Hypothalamus (tissue), 51 donors: ENCODE measurements around the gene YY2.
"Not testable (repeated sequence)": the region's sequence is repeated elsewhere in the genome, so short reads cannot be mapped to it uniquely, and the experiment has no call there.

Experiments used
- DNase-seq, 51 donors: peaks; one replicate each; lab custom pipeline; 2025; lab: John Stamatoyannopoulos, UW

YY2 gene

GRCh38 chrX:21855937-21856415 lies at the start of gene YY2:
Gene YY2 (plus strand): TSS chrX:21855987. CDS start chrX:21856485, 498 bp downstream.
- no peak for DNase-seq

- DNase-seq = no peak
Observed at GRCh38 chrX:21806691-21807090, 49.1 kb upstream of the YY2 start.

- no peak for DNase-seq
Observed at GRCh38 chrX:21811832-21812231, 44.0 kb upstream of the YY2 start.

GRCh38 chrX:21812628-21813027 lies 43.2 kb upstream of the YY2 start:
- DNase-seq = no peak

GRCh38 chrX:21813612-21814368 lies 42.0 kb upstream of the YY2 start:
- no peak for DNase-seq

- no peak for DNase-seq
Observed at GRCh38 chrX:21816136-21816535, 39.7 kb upstream of the YY2 start.

- DNase-seq = not testable (repeated sequence)
Observed at GRCh38 chrX:21820170-21820569, 35.6 kb upstream of the YY2 start.

GRCh38 chrX:21821875-21822274 lies 33.9 kb upstream of the YY2 start:
- no peak for DNase-seq

- no peak for DNase-seq
Observed at GRCh38 chrX:21831496-21831895, 24.3 kb upstream of the YY2 start.

- DNase-seq = peak in 8 of 51 donors; percentile 0 to 7 (median 1)
Observed at GRCh38 chrX:21837056-21837455, 18.7 kb upstream of the YY2 start.

GRCh38 chrX:21838937-21839333 lies 16.9 kb upstream of the YY2 start:
- DNase-seq = no peak

- peak; percentile 3 to 81 (median 55) for DNase-seq
Observed at GRCh38 chrX:21839334-21840192, 16.2 kb upstream of the YY2 start, which contains the start of gene MBTPS2. Gene MBTPS2 (plus strand): TSS chrX:21839617. CDS start chrX:21839735, 118 bp downstream.

- peak in 3 of 51 donors; percentile 0 to 2 (median 1) for DNase-seq
Observed at GRCh38 chrX:21840193-21840545, 15.6 kb upstream of the YY2 start.

- DNase-seq = no peak
Observed at GRCh38 chrX:21843179-21843578, 12.6 kb upstream of the YY2 start.

GRCh38 chrX:21845096-21845495 lies 10.7 kb upstream of the YY2 start:
- DNase-seq = no peak

GRCh38 chrX:21847342-21847741 lies 8.4 kb upstream of the YY2 start:
- DNase-seq = no peak

- DNase-seq = no peak
Observed at GRCh38 chrX:21853578-21853977, 2.2 kb upstream of the YY2 start.

GRCh38 chrX:21856504-21856903 lies 717 bp downstream of the YY2 start:
- no peak for DNase-seq

GRCh38 chrX:21863241-21863640 lies 7.5 kb downstream of the YY2 start:
- DNase-seq = no peak

- no peak for DNase-seq
Observed at GRCh38 chrX:21865436-21865835, 9.6 kb downstream of the YY2 start.

- DNase-seq = no peak
Observed at GRCh38 chrX:21870494-21870893, 14.7 kb downstream of the YY2 start.
